H1 (cell line): ENCODE results near the gene SAP30L. TPM values are rescaled to one million over a fixed set of nuclear protein-coding genes. Genes with fewer than 3 reads are reported as not detected.

Experiments
- CTCF ChIA-PET: fragments of 300-600 bp; sonication (Branson Sonifier 250); formaldehyde crosslinking; loops from one replicate; lab custom pipeline; 2021; ENCODE audit not compliant: partially characterized antibody; lab: Charles Lee
- POLR2A ChIA-PET: fragments of 300-600 bp; sonication (Branson Sonifier 250); formaldehyde crosslinking; loops from one replicate; lab custom pipeline; 2021; ENCODE audit warnings: inconsistent platforms; ENCODE audit not compliant: partially characterized antibody; lab: Charles Lee
- DNase-seq, 2 experiments: peaks; one replicate each; pipeline versions ENCODE4 v3.0.0 to v3.0.0-alpha.2; 2010 to 2022; ENCODE audit warnings: low spot score in 2 of 2, low read depth in 1 of 2, mixed read lengths in 1 of 2
- FAIRE-seq: peaks from 2 replicates; lab custom pipeline; 2011; peaks lifted over from hg19 to GRCh38; lab: Jason Lieb, UNC
- H2AFZ ChIP-seq: 2 replicates; pipeline ENCODE4 v1.8.1; 2012; ENCODE audit warnings: low read length, inconsistent platforms
- H2AK5ac ChIP-seq: 2 replicates; pipeline ENCODE4 v1.6.1; 2013; ENCODE audit warnings: low read depth, low read length
- H2BK120ac ChIP-seq: replicated peaks from 2 replicates; pipeline ENCODE3; 2013; ENCODE audit warnings: low read depth, low read length, inconsistent platforms
- H2BK12ac ChIP-seq: 2 replicates; pipeline ENCODE4 v1.6.1; 2013; ENCODE audit warnings: low read depth, low read length
- H2BK15ac ChIP-seq: 2 replicates; pipeline ENCODE4 v1.6.1; 2013; ENCODE audit warnings: low read length
- H2BK20ac ChIP-seq: 2 replicates; pipeline ENCODE4 v1.6.1; 2013; ENCODE audit warnings: low read length
- H2BK5ac ChIP-seq: 2 replicates; pipeline ENCODE4 v1.6.1; 2013; ENCODE audit warnings: low read depth, low read length
- H3K14ac ChIP-seq: 2 replicates; pipeline ENCODE4 v1.6.1; 2013; ENCODE audit warnings: inconsistent platforms; ENCODE audit not compliant: insufficient read length
- H3K18ac ChIP-seq: 2 replicates; pipeline ENCODE4 v1.6.1; 2013; ENCODE audit warnings: low read length; ENCODE audit errors: extremely low read depth
- H3K23ac ChIP-seq: 2 replicates; pipeline ENCODE4 v1.6.1; 2013; ENCODE audit warnings: inconsistent platforms; ENCODE audit not compliant: insufficient read length
- H3K23me2 ChIP-seq: 2 replicates; pipeline ENCODE4 v1.6.1; 2013; ENCODE audit warnings: low read depth, low read length
- H3K27ac ChIP-seq: 2 replicates; pipeline ENCODE4 v1.6.1; 2011; ENCODE audit warnings: low read depth, low read length, inconsistent platforms
- H3K27me3 ChIP-seq, 4 experiments: replicated peaks in 1 of 4; 1 replicate in 1 of 4; 2 replicates in 3 of 4; pipeline versions ENCODE4 v1.6.1 to v1.8.1; 2011 to 2013; ENCODE audit warnings: low read length in 3 of 4, mild to moderate bottlenecking in 3 of 4, inconsistent platforms in 2 of 4, mixed read lengths in 2 of 4, moderate library complexity in 1 of 4; ENCODE audit not compliant: control insufficient read depth in 3 of 4, insufficient read depth in 3 of 4; ENCODE audit errors: extremely low read depth in 1 of 4
- H3K36me3 ChIP-seq, 4 experiments: 2 replicates each; pipeline versions ENCODE4 v1.6.1 to v1.8.1; 2011 to 2013; ENCODE audit warnings: mild to moderate bottlenecking in 4 of 4, low read length in 3 of 4, moderate library complexity in 2 of 4, control low read depth in 1 of 4, inconsistent platforms in 1 of 4; ENCODE audit not compliant: insufficient read depth in 4 of 4, control insufficient read depth in 2 of 4
- H3K4ac ChIP-seq: replicated peaks from 2 replicates; pipeline ENCODE3; 2013; ENCODE audit warnings: low read length, low read depth, mixed read lengths, inconsistent platforms; ENCODE audit not compliant: insufficient read length
- H3K4me1 ChIP-seq, 4 experiments: replicated peaks in 1 of 4; 1 replicate in 1 of 4; 2 replicates in 3 of 4; pipeline versions ENCODE4 v1.6.1 to v1.8.1; 2011 to 2013; ENCODE audit warnings: low read length in 3 of 4, inconsistent platforms in 2 of 4, mixed read lengths in 1 of 4; ENCODE audit not compliant: insufficient read depth in 4 of 4, control insufficient read depth in 3 of 4
- H3K4me2 ChIP-seq, 2 experiments: 2 replicates each; pipeline versions ENCODE4 v1.6.1 to v1.8.1; 2011 to 2013; ENCODE audit warnings: low read depth in 2 of 2, low read length in 2 of 2, control low read depth in 1 of 2, inconsistent platforms in 1 of 2, mild to moderate bottlenecking in 1 of 2; ENCODE audit not compliant: insufficient read depth in 1 of 2
- H3K4me3 ChIP-seq, 4 experiments: fragments of 200-600, 300-600 bp in 1 of 4; sonication (generic), shearing (Covaris generic), sonication (Bioruptor Twin) in 1 of 4; 2 replicates each; pipeline versions ENCODE4 v1.5.1 to v1.8.1; 2011 to 2016; ENCODE audit warnings: low read length in 4 of 4, low read depth in 3 of 4, control low read depth in 2 of 4, inconsistent platforms in 2 of 4, mild to moderate bottlenecking in 2 of 4, mixed read lengths in 1 of 4, moderate library complexity in 1 of 4; ENCODE audit not compliant: insufficient read depth in 2 of 4; ENCODE audit errors: extremely low read depth in 1 of 4
- H3K56ac ChIP-seq: replicated peaks from 2 replicates; pipeline ENCODE3; 2013; ENCODE audit warnings: low read depth, mild to moderate bottlenecking, mixed read lengths, low read length, inconsistent platforms; ENCODE audit not compliant: insufficient read length
- H3K79me1 ChIP-seq: 2 replicates; pipeline ENCODE4 v1.6.1; 2013; ENCODE audit warnings: low read depth, low read length, control low read depth
- H3K79me2 ChIP-seq, 2 experiments: 2 replicates each; pipeline versions ENCODE4 v1.6.1 to v1.8.1; 2012 to 2013; ENCODE audit warnings: low read length in 2 of 2, mild to moderate bottlenecking in 2 of 2, inconsistent platforms in 1 of 2; ENCODE audit not compliant: insufficient read depth in 2 of 2, control insufficient read depth in 1 of 2
- H3K9ac ChIP-seq, 4 experiments: replicated peaks in 1 of 4; 1 replicate in 1 of 4; 2 replicates in 3 of 4; pipeline versions ENCODE4 v1.6.1 to v1.8.1; 2011 to 2013; ENCODE audit warnings: low read depth in 3 of 4, low read length in 3 of 4, control low read depth in 2 of 4, mild to moderate bottlenecking in 2 of 4, moderate library complexity in 2 of 4, inconsistent platforms in 1 of 4; ENCODE audit errors: extremely low read depth in 1 of 4
- H3K9me3 ChIP-seq, 2 experiments: 2 replicates each; pipeline versions ENCODE4 v1.6.1 to v1.8.1; 2012 to 2013; ENCODE audit warnings: mild to moderate bottlenecking in 2 of 2, moderate library complexity in 2 of 2, control low read depth in 1 of 2, inconsistent platforms in 1 of 2, low read depth in 1 of 2, low read length in 1 of 2, mixed read lengths in 1 of 2; ENCODE audit not compliant: insufficient read depth in 2 of 2
- H4K20me1 ChIP-seq, 2 experiments: replicated peaks in 1 of 2; 2 replicates each; pipeline versions ENCODE3 to v1.8.1; 2011 to 2013; ENCODE audit warnings: inconsistent platforms in 2 of 2, low read length in 2 of 2, mild to moderate bottlenecking in 1 of 2; ENCODE audit not compliant: insufficient read depth in 2 of 2, control insufficient read depth in 1 of 2
- H4K5ac ChIP-seq: 2 replicates; pipeline ENCODE4 v1.6.1; 2013; ENCODE audit warnings: low read length, low read depth, mixed read lengths, inconsistent platforms; ENCODE audit not compliant: insufficient read length
- H4K8ac ChIP-seq: 2 replicates; pipeline ENCODE4 v1.8.0; 2013; ENCODE audit warnings: mild to moderate bottlenecking, moderate library complexity, low read length, inconsistent platforms; ENCODE audit not compliant: insufficient read depth; ENCODE audit errors: extremely low read depth
- H4K91ac ChIP-seq: replicated peaks from 2 replicates; pipeline ENCODE3; 2013; ENCODE audit warnings: low read length, mixed read lengths, inconsistent platforms; ENCODE audit not compliant: insufficient read length
- CHD1 ChIP-seq: IDR thresholded peaks from 2 replicates; pipeline ENCODE4 v1.6.1; 2012; ENCODE audit warnings: low read depth, low read length, improper control_type of control experiment
- CHD2 ChIP-seq: IDR thresholded peaks from 2 replicates; pipeline ENCODE4 v1.6.1; 2012; ENCODE audit warnings: low read length, improper control_type of control experiment
- NANOG ChIP-seq: IDR thresholded peaks from 2 replicates; pipeline ENCODE4 v1.6.1; 2011; ENCODE audit warnings: low read length, low read depth, mild to moderate bottlenecking, inconsistent platforms; ENCODE audit not compliant: insufficient read depth, poor library complexity, severe bottlenecking
- NRF1 ChIP-seq: IDR thresholded peaks from 2 replicates; pipeline ENCODE4 v1.6.1; 2011; ENCODE audit warnings: mild to moderate bottlenecking, low read depth, low read length, improper control_type of control experiment
- SRF ChIP-seq: IDR thresholded peaks from 2 replicates; pipeline ENCODE4 v1.6.1; 2011; ENCODE audit warnings: mild to moderate bottlenecking, low read depth, low read length, moderate library complexity
- SUZ12 ChIP-seq: fragments of 200-600 bp; sonication (generic); IDR thresholded peaks from 2 replicates; pipeline ENCODE4 v1.6.1; 2012; ENCODE audit warnings: mild to moderate bottlenecking, inconsistent platforms, low read length, moderate library complexity, mixed read lengths
- TAF1 ChIP-seq: IDR thresholded peaks from 2 replicates; pipeline ENCODE4 v1.6.1; 2011; ENCODE audit warnings: mild to moderate bottlenecking, low read depth, low read length
- whole genome bisulfite sequencing, 2 experiments: shearing (Covaris generic) in 1 of 2; methylation state at CpG; one replicate each; pipeline versions ENCODE4 v1.1.6 to v1.1.7; 2013 to 2015; ENCODE audit warnings: low lambda C conversion rate in 2 of 2, mixed read lengths in 2 of 2, inconsistent platforms in 1 of 2, low coverage in 1 of 2, missing lambda C conversion rate in 1 of 2; ENCODE audit not compliant: insufficient replicate concordance in 2 of 2, insufficient coverage in 1 of 2, insufficient read length in 1 of 2; ENCODE audit errors: extremely low coverage in 1 of 2, missing lambda C conversion rate in 1 of 2; 5-methylcytosine and 5-hydroxymethylcytosine counted together
- polyA plus RNA-seq, 7 experiments: library from polyadenylated mRNA; depleted of rRNA in 3 of 7; stranded (reverse) in 5 of 7; unstranded in 2 of 7; fragments of >200 nt in 5 of 7; fragments of 200-250 nt in 2 of 7; gene quantifications; 1 replicate in 5 of 7; 2 replicates in 1 of 7; 4 replicates in 1 of 7; pipeline versions ENCODE4 v1.2.1 to v1.2.3, GENCODE V29; 2011 to 2013; ENCODE audit warnings: missing spikeins in 2 of 7, mixed read lengths in 2 of 7
- total RNA-seq: library from RNA; stranded (reverse); fragmentation: NEBNext Ultra II Directional; extraction: Animal tissue kit (Norgen Biotek cat#: 25700); gene quantifications from 2 replicates; pipeline ENCODE4 v1.2.1, GENCODE V29; 2021
- TF ChIP-seq, protein P1 (sequence below), 3 experiments: IDR thresholded peaks; 1 replicate in 2 of 3; 2 replicates in 1 of 3; pipeline versions ENCODE4 v1.5.1 to v1.6.1; 2011; ENCODE audit warnings: low read length in 3 of 3, mild to moderate bottlenecking in 3 of 3, inconsistent platforms in 2 of 3, low read depth in 1 of 3, moderate library complexity in 1 of 3; ENCODE audit not compliant: insufficient read depth in 1 of 3; ENCODE audit errors: control extremely low read depth in 1 of 3

Gene SAP30L
- total and polyA plus RNA-seq, 2 of the 8 experiments (the other 6 are each of a cell fraction or from before 2014, with no cell fraction given): 12.2 to 31.5 TPM

GRCh38 chr5:154412925-154413324 lies 32.9 kb upstream of the SAP30L start:
- no peak overlapping the region for H3K18ac ChIP-seq
- H3K79me2 ChIP-seq: no peaks in the 10 kb centered on the region
- H3K14ac ChIP-seq: no peak overlapping the region
- no peak overlapping the region for H3K4me2 ChIP-seq
- DNase-seq (no peak), FAIRE-seq (no peak)
- H3K27ac ChIP-seq: no peak overlapping the region
- no peak overlapping the region for H2BK20ac ChIP-seq
- no peak overlapping the region for H4K8ac ChIP-seq
- CTCF ChIA-PET: interaction anchor here (1.2 kb wide), 1 partner anchor 11 kb away, joined by 3 read pairs; no protein-coding TSS in a partner anchor
- H3K79me1 ChIP-seq: no peaks in the 10 kb centered on the region
- no peaks in the 10 kb centered on the region for H3K27me3 ChIP-seq
- H3K9me3 ChIP-seq: no peaks in the 10 kb centered on the region
- no peak overlapping the region for H2BK5ac ChIP-seq
- no peak overlapping the region for H2BK12ac ChIP-seq
- H3K23me2 ChIP-seq: no peaks in the 10 kb centered on the region
- no peak overlapping the region for H3K4me3 ChIP-seq
- no peak overlapping the region for H4K5ac ChIP-seq
- peaks cover 0 to 2% (median 0%) of the 10 kb centered on the region in 4 experiments; a peak in 1 of 8 replicates for H3K36me3 ChIP-seq
- no peak overlapping the region for H4K91ac ChIP-seq
- H3K9ac ChIP-seq: no peak overlapping the region
- no peak overlapping the region for H2AFZ ChIP-seq
- no peak overlapping the region for H3K23ac ChIP-seq
- peaks cover 0 to 2% of the 10 kb centered on the region in 2 experiments for H4K20me1 ChIP-seq
- POLR2A ChIA-PET: no interaction called here
- 88% methylated on average over 9 of the region's 9 CpGs; no CpG with 5 or more reads in 1 of the 2 experiments for WGBS, 2 experiments
- no peak overlapping the region for H3K56ac ChIP-seq
- H2BK15ac ChIP-seq: no peak overlapping the region
- no peak for TF ChIP-seq NANOG
- TF ChIP-seq CHD1: no peak
- TF ChIP-seq, protein P1, sequence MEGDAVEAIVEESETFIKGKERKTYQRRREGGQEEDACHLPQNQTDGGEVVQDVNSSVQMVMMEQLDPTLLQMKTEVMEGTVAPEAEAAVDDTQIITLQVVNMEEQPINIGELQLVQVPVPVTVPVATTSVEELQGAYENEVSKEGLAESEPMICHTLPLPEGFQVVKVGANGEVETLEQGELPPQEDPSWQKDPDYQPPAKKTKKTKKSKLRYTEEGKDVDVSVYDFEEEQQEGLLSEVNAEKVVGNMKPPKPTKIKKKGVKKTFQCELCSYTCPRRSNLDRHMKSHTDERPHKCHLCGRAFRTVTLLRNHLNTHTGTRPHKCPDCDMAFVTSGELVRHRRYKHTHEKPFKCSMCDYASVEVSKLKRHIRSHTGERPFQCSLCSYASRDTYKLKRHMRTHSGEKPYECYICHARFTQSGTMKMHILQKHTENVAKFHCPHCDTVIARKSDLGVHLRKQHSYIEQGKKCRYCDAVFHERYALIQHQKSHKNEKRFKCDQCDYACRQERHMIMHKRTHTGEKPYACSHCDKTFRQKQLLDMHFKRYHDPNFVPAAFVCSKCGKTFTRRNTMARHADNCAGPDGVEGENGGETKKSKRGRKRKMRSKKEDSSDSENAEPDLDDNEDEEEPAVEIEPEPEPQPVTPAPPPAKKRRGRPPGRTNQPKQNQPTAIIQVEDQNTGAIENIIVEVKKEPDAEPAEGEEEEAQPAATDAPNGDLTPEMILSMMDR (IDR thresholded peaks at IDR 0.05; ENCODE audit: control extremely low read depth in 1 of 3, insufficient read depth in 1 of 3, low read depth in 1 of 3, low read length in 3 of 3): no peak
- TF ChIP-seq SUZ12: no peak
- TF ChIP-seq CHD2: no peak
- TF ChIP-seq TAF1: no peak
- no peak for TF ChIP-seq SRF
- no peak for TF ChIP-seq NRF1
- H2BK120ac ChIP-seq: no peak overlapping the region
- H2AK5ac ChIP-seq: no peak overlapping the region
- H3K4me1 ChIP-seq: no peaks in the 10 kb centered on the region; a peak in 2 of 7 replicates
- H3K4ac ChIP-seq: no peak overlapping the region
